Heart right ventricle (tissue), 16 donors: Measurements from ENCODE around the gene MGST1. TPM values are rescaled to one million over a fixed set of nuclear protein-coding genes. Genes with fewer than 3 reads are reported as not detected.

Source experiments
- ATAC-seq, 8 donors: fragments of 200-7000 bp; cut with Tn5 transposase; one replicate each; pipeline ENCODE4 v1.9.1; 2020; ENCODE audit warnings: mild to moderate bottlenecking in 8 of 8, moderate library complexity in 8 of 8, moderate number of reproducible peaks in 1 of 8
- DNase-seq, 2 donors: peaks; one replicate each; pipeline ENCODE4 v3.0.0-alpha.2; 2020
- H3K27ac ChIP-seq, 10 donors: fragments of 200-600 bp; sonication (generic) in 2 of 10; one replicate each; pipeline versions ENCODE4 v1.5.0 to v1.8.0; 2020 to 2022; ENCODE audit warnings: mild to moderate bottlenecking in 3 of 10
- H3K27me3 ChIP-seq, 7 donors: fragments of 200-600 bp; one replicate each; pipeline ENCODE4 v1.8.0; 2021 to 2022; ENCODE audit warnings: mild to moderate bottlenecking in 2 of 7
- H3K36me3 ChIP-seq, 9 donors: fragments of 200-600 bp; sonication (generic) in 1 of 9; one replicate each; pipeline versions ENCODE4 v1.5.0 to v1.8.0; 2020 to 2022; ENCODE audit warnings: mild to moderate bottlenecking in 2 of 9
- H3K4me1 ChIP-seq, 9 donors: fragments of 200-600 bp; sonication (generic) in 1 of 9; one replicate each; pipeline versions ENCODE4 v1.5.0 to v1.8.0; 2020 to 2022; ENCODE audit warnings: mild to moderate bottlenecking in 4 of 9
- H3K4me3 ChIP-seq, 10 donors: fragments of 200-600 bp; sonication (generic) in 2 of 10; one replicate each; pipeline versions ENCODE4 v1.5.0 to v1.8.0; 2020 to 2022; ENCODE audit warnings: mild to moderate bottlenecking in 7 of 10, moderate library complexity in 2 of 10
- H3K9me3 ChIP-seq, 11 donors: fragments of 200-600 bp in 10 of 11; sonication (generic) in 2 of 11; one replicate each; pipeline versions ENCODE4 v1.5.0 to v1.8.0; 2013 to 2022; ENCODE audit warnings: mild to moderate bottlenecking in 2 of 11, control low read depth in 1 of 11, moderate library complexity in 1 of 11
- WGBS, 2 donors: extraction: QIAGEN DNeasy Blood & Tissue Kit; methylation state at CpG; one replicate each; pipeline ENCODE4 v1.1.7; 2013; ENCODE audit warnings: inconsistent platforms in 1 of 2; 5-methylcytosine and 5-hydroxymethylcytosine counted together
- intact Hi-C, 10 donors: fragments of 100-400 bp; cut with DNase I; formaldehyde crosslinking; loops; one replicate each; pipeline versions ENCODE4 v1.11.1 to v1.14.2; 2022
- polyA plus RNA-seq, 2 donors: library from polyadenylated mRNA; stranded (reverse); fragments of 200-250 nt; gene quantifications; one replicate each; pipeline ENCODE4 v1.2.3, GENCODE V29; 2013
- total RNA-seq, 10 donors: library from RNA; stranded (reverse); fragmentation: NEBNext Ultra II Directional in 3 of 10; extraction: Animal tissue kit (Norgen Biotek cat#: 25700) in 3 of 10; gene quantifications; one replicate each; pipeline versions ENCODE4 v1.2.1 to v1.2.4, GENCODE V29; 2021 to 2023
- TF ChIP-seq, protein P1 (sequence below), 9 donors: fragments of 200-600 bp; sonication (generic) in 2 of 9; IDR thresholded peaks; one replicate each; pipeline versions ENCODE4 v1.5.0 to v1.8.0; 2021 to 2022; ENCODE audit warnings: antibody characterized with exemption in 9 of 9, mild to moderate bottlenecking in 5 of 9, moderate library complexity in 1 of 9
- donor health status: Arrhythmogenic right ventricular cardiomyopathy.
- donor health status: ischemic (EF 13 %, LVEDD 7.1; RV severe dilation, severe dysfunction).
- donor health status: healthy with polysubstance abuse.
- donor health status: DM: no; HTN: yes; CAD: no.
- donor health status: DM: no; HTN: no; CAD: no.
- donor health status: ischemic (EF 25% LVEDD 6.9; RV normal size, moderate dysfunction).
- donor health status: ischemic (EF 25% LVEDD 5.7; RV mildly dilated, moderate dysfunction).
- donor health status: healthy.
- donor health status: DM: yes; HTN: yes; CAD: no.
- donor health status: Ischemic cardiomyopathy.
- donor health status: ischemic (EF 35%, LVEDD 5.7; RV mildly dilated, moderate dysfunction).
- donor health status: nonischemic (EF 11% LVEDD 7.7; RV severe dilation, severe dysfunction).
- donor health status: DM: yes; HTN: yes; CAD: no.
- donor health status: PGD.
- donor health status: ischemic (EF 29% LVEDD 5.4; RV normal size, mild dysfunction).
- donor health status: nonischemic (EF 23%, LVEDD 6.1; RV moderate dilation, normal function).

MGST1 gene
- total and polyA plus RNA-seq, 12 donors = 3.8 to 98.3 (median 23.4) TPM

DNA sequence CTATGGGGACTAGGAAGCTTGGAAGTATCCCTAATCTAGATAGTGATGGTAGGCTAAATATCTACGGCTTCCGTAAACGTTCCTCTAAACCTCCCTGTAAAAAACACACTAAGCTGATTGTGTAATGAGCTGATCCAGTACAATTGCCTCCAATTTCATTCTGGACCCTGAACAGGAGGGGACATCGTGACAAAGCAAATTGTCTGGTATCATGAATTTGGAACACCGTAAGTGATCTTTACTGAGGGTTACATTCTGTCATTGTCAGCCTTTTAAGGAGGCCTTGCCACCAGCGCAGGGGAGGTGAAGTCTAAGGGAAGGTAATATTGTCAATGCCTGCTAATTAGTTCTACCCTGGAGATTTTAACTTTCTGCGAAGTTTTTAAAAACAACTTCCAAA lies 487 bp upstream of the MGST1 start:
- Histone ChIP-seq H3K27me3 (peaks cover 0 to 14% (median 3%) of the 10 kb centered on the region in 7 donors), H3K27ac (peak overlapping the region in 5 of 10 donors; percentile 49 to 79 (median 69)), H3K4me1 (peaks cover 0 to 21% (median 0%) of the 10 kb centered on the region in 9 donors), H3K36me3 (no peaks in the 10 kb centered on the region), H3K4me3 (peak overlapping the region in 8 of 10 donors; percentile 31 to 57 (median 53)), H3K9me3 (no peaks in the 10 kb centered on the region)
- DNase-seq (no peak), ATAC-seq (no peak)
- intact Hi-C loops = no loop called here
- 55 to 61% methylated on average over 7 of the region's 7 CpGs for WGBS, 2 donors
- TF ChIP-seq, protein P1, sequence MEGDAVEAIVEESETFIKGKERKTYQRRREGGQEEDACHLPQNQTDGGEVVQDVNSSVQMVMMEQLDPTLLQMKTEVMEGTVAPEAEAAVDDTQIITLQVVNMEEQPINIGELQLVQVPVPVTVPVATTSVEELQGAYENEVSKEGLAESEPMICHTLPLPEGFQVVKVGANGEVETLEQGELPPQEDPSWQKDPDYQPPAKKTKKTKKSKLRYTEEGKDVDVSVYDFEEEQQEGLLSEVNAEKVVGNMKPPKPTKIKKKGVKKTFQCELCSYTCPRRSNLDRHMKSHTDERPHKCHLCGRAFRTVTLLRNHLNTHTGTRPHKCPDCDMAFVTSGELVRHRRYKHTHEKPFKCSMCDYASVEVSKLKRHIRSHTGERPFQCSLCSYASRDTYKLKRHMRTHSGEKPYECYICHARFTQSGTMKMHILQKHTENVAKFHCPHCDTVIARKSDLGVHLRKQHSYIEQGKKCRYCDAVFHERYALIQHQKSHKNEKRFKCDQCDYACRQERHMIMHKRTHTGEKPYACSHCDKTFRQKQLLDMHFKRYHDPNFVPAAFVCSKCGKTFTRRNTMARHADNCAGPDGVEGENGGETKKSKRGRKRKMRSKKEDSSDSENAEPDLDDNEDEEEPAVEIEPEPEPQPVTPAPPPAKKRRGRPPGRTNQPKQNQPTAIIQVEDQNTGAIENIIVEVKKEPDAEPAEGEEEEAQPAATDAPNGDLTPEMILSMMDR (IDR thresholded peaks at IDR 0.05) = no peak

DNA sequence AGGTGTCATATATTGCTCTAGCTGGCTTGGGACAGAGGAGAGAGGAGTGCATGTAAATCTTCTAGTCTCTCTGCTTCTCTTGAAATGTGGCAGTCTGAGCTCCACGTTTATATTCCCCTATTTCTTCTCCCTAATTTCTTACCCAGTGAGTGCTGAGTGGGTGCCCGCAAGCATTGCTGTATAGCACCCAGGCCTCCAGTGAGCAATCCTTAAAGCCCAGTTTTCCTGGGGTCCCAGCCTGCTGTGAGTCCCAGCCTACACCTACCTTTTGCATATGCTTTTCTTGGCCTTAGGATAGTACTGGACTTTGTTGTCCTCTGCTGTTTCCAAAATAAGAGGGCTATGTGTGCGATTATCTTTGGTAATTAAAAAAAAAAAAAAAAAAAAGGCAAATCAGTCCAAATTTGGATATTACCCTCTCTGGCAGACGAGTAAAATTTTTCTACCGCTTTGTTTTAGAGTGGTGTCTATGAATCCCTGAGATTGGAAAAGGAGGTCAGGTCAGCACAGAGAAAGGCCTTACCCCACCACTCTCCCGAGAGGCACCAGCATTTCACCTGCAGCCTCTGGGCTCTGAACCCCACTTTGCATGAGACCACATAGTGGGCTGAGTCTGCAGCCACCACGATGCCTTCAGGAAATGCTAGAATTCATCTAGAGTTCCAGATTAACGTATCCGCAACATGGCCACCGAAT lies 1.1 kb downstream of the MGST1 start:
- no peak for DNase-seq
- Histone ChIP-seq H3K27me3 (peaks cover 0 to 14% (median 3%) of the 10 kb centered on the region in 7 donors), H3K4me3 (peak overlapping the region in 9 of 10 donors; percentile 31 to 57 (median 53)), H3K27ac (peak overlapping the region in 8 of 10 donors; percentile 0 to 79 (median 55)), H3K36me3 (no peaks in the 10 kb centered on the region), H3K9me3 (no peaks in the 10 kb centered on the region), H3K4me1 (peaks cover 0 to 26% (median 0%) of the 10 kb centered on the region in 9 donors)
- ATAC-seq = peak in 4 of 8 donors; percentile 3 to 43 (median 26)
- TF ChIP-seq, protein P1 (IDR thresholded peaks at IDR 0.05) = no peak
- intact Hi-C loops = no loop called here
- 55 to 66% methylated on average over 10 of the region's 10 CpGs for WGBS, 2 donors

DNA sequence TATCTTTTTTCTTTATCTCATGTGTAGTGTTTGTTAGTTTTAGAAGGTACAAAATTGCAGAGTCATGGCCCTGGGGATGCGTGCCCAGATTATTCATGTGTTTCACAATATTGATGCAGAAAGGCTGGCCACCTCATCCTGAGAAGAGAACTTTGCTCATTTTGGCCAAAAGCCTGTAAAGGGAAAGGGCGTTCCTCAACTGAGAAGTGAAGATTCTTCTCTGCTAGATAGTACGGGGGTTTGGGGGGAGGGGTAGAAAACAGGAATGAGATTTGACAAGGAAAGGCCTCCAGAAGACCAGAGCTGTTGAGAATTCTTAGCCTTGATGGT lies 1.7 kb downstream of the MGST1 start:
- WGBS, 2 donors = 63% methylated on average over 3 of the region's 3 CpGs
- Histone ChIP-seq H3K27me3 (peaks cover 0 to 14% (median 3%) of the 10 kb centered on the region in 7 donors), H3K9me3 (no peaks in the 10 kb centered on the region), H3K36me3 (no peaks in the 10 kb centered on the region), H3K4me1 (peaks cover 0 to 30% (median 0%) of the 10 kb centered on the region in 9 donors), H3K27ac (peak overlapping the region in 5 of 10 donors; percentile 24 to 79 (median 69)), H3K4me3 (peak overlapping the region in 7 of 10 donors; percentile 31 to 55 (median 53))
- DNase-seq (peak in 1 of 2 donors; percentile 24), ATAC-seq (peak in 6 of 8 donors; percentile 36 to 76 (median 58))
- TF ChIP-seq, protein P1 (IDR thresholded peaks at IDR 0.05) = no peak
- intact Hi-C loops = no loop called here

DNA sequence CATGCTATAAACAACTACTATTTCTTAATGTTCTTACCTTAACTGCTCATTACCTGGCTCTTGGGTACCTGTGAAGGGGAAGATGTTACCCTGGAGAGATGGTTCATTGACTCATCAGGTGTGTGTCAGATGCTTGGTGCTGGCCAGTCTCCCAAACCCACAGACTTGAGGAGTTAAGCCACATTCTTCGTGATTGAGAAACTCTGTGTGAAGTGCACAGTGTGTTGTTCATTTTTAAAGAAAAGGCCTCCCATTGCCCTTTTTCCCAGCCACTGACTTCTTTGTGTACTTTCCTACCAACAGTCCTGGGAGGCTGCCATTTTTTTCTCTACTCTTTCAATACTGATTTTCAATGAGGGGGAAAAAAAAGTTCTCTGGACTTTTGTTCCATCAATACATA lies 3.2 kb downstream of the MGST1 start:
- 60 to 77% methylated on average over 1 of the region's 1 CpG for WGBS, 2 donors
- H3K4me3 ChIP-seq = no peak overlapping the region

More for the DNA sequence above, 3.2 kb downstream of the MGST1 start:
- Histone ChIP-seq H3K9me3 (no peaks in the 10 kb centered on the region), H3K4me1 (peaks cover 0 to 30% (median 0%) of the 10 kb centered on the region in 9 donors), H3K27me3 (peaks cover 0 to 14% (median 3%) of the 10 kb centered on the region in 7 donors), H3K27ac (peak overlapping the region in 1 of 10 donors; percentile 15), H3K36me3 (peaks cover 0 to 4% (median 0%) of the 10 kb centered on the region in 9 donors)
- ATAC-seq = peak in 1 of 8 donors; percentile 60
- intact Hi-C loops = loop anchor here in 1 of 10 donors (10.0 kb wide), 1 partner anchor 186 kb away; no protein-coding TSS in a partner anchor
- DNase-seq = peak in 1 of 2 donors; percentile 12
- TF ChIP-seq, protein P1 (IDR thresholded peaks at IDR 0.05) = no peak
